ENCODE measurements around the gene CPLX1.
"Not testable (repeated sequence)": the region's sequence is repeated elsewhere in the genome, so short reads cannot be mapped to it uniquely, and the experiment has no call there.

- TF ChIP-seq CTCF (conservative IDR thresholded peaks at IDR 0.05; ENCODE audit: low read length); EZH2phosphoT487 (IDR thresholded peaks at IDR 0.05; ENCODE audit: borderline replicate concordance, low read depth, low read length): not testable (repeated sequence)
These were observed 89.4 kb downstream of the CPLX1 start for GRCh38 chr4:736561-736960.
